Activated CD4-positive, alpha-beta T cell treated with anti-CD3 and anti-CD28 coated beads for 36 hours (primary cell): ENCODE results near the gene GRAMD4. TPM values are rescaled to one million over a fixed set of nuclear protein-coding genes. Genes with fewer than 3 reads are reported as not detected.
A peak's percentile ranks its signal among the peaks of the same experiment; 100 is the strongest.

ENCODE experiments used
- ATAC-seq: fragments of 200-7000 bp; cut with Tn5 transposase; one replicate; pipeline ENCODE4 v1.10.0; 2021; ENCODE audit warnings: mild to moderate bottlenecking, moderate library complexity
- CTCF ChIA-PET: fragments of 350-600 bp; sonication (Branson Sonifier 250); formaldehyde crosslinking; loops from one replicate; lab custom pipeline; 2021; ENCODE audit warnings: antibody characterized with exemption; lab: Charles Lee
- POLR2A ChIA-PET: fragments of 350-600 bp; sonication (Branson Sonifier 250); formaldehyde crosslinking; loops from one replicate; lab custom pipeline; 2021; ENCODE audit warnings: antibody characterized with exemption, inconsistent platforms; lab: Charles Lee
- DNase-seq: peaks from one replicate; pipeline ENCODE4 v3.0.0-alpha.2; 2020
- H3K27ac Mint-ChIP-seq: one replicate; pipeline ENCODE4 v1.8.0; 2021; ENCODE audit warnings: mixed read lengths
- H3K27me3 Mint-ChIP-seq: one replicate; pipeline ENCODE4 v1.8.0; 2021; ENCODE audit warnings: mixed read lengths
- H3K36me3 Mint-ChIP-seq: one replicate; pipeline ENCODE4 v1.8.0; 2021; ENCODE audit warnings: low read depth, mixed read lengths
- H3K4me1 Mint-ChIP-seq: one replicate; pipeline ENCODE4 v1.8.0; 2021; ENCODE audit warnings: mixed read lengths
- H3K4me3 Mint-ChIP-seq: one replicate; pipeline ENCODE4 v1.8.0; 2021; ENCODE audit warnings: mild to moderate bottlenecking, moderate library complexity, mixed read lengths
- H3K9me3 Mint-ChIP-seq: one replicate; pipeline ENCODE4 v1.8.0; 2021; ENCODE audit warnings: low read depth, mixed read lengths
- intact Hi-C, 2 experiments: fragments of 100-400 bp; cut with DNase I in 1 of 2; cut with micrococcal nuclease in 1 of 2; formaldehyde crosslinking; loops; one replicate each; pipeline versions ENCODE4 v1.14.2 to v1.15.1; 2022 to 2024; cut with DNase I, micrococcal nuclease
- total RNA-seq, 2 experiments: library from RNA; stranded (reverse); gene quantifications; one replicate each; pipeline ENCODE4 v1.2.3, GENCODE V29; 2021

GRAMD4 gene
- total RNA-seq, 2 experiments from 2014 or later: 25.7 to 40.7 TPM

DNA sequence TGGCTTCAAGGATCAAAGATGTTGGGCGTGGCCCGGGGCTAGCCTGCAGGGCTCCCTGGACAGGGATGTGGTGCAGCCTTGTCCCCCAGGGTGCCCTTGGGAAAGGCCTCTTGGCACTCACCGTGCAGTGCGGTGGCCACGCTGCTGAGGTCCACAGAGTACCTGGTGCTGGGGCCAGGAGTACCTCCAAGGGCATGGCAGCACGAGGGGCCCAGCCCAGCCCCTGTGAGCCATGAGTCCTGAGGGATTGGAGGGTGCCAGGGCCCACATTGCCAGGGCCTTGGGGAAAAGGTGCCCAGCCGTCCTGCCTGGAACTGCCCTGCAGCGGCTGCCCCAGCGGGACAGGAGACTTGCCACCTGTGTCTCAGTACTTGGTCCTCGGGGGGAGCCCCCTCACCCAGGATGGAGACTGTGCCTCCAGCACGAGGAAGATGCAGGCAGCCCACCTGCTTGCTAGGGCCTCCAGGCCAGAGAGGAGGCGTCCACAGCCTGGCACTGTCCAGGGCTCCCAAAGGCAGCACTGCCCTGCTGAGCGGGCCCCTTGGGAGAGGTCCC lies 44.2 kb downstream of the GRAMD4 start:
- ChIA-PET CTCF (no interaction called here), POLR2A (no interaction called here)
- Mint-ChIP-seq H3K9me3 (no peaks in the 10 kb centered on the region), H3K27ac (no peak overlapping the region), H3K4me3 (no peak overlapping the region), H3K4me1 (peaks cover 21% of the 10 kb centered on the region), H3K27me3 (no peaks in the 10 kb centered on the region), H3K36me3 (no peaks in the 10 kb centered on the region)
- ATAC-seq (no peak), DNase-seq (no peak)
- intact Hi-C loops: no loop called here

DNA sequence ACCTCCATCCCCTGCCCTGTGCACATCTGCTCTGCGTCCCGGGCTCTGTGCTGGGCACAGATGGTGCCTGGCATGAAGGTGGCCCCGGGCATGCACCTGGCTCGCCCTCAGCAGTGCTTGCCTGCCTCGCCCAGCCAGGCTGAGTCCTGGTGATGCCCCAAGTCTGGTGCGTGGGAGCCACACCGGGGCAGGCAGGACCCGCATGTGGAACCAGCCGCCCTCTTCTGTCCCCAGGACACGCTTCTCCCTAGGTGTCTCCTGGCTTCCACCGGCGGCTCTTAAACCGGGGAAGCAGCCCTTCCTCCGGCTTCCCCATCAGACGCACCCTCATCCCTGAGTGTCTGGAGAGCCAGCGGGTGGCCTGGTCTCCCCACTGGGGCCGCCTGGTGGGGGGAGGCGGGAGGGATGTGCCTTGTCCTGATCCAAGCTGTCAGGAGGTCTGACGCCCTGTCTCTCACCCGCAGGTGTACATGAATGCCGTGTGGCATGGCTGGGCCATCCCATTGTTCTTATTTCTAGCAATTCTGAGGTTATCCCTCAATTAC lies 45.0 kb downstream of the GRAMD4 start:
- ChIA-PET CTCF (no interaction called here), POLR2A (no interaction called here)
- no peaks in the 10 kb centered on the region for H3K36me3 Mint-ChIP-seq
- peaks cover 17% of the 10 kb centered on the region for H3K4me1 Mint-ChIP-seq
- no peak for DNase-seq
- ATAC-seq: no peak
- no peak overlapping the region for H3K4me3 Mint-ChIP-seq
- intact Hi-C loops: no loop called here
- H3K9me3 Mint-ChIP-seq: no peaks in the 10 kb centered on the region
- H3K27me3 Mint-ChIP-seq: no peaks in the 10 kb centered on the region
- no peak overlapping the region for H3K27ac Mint-ChIP-seq

DNA sequence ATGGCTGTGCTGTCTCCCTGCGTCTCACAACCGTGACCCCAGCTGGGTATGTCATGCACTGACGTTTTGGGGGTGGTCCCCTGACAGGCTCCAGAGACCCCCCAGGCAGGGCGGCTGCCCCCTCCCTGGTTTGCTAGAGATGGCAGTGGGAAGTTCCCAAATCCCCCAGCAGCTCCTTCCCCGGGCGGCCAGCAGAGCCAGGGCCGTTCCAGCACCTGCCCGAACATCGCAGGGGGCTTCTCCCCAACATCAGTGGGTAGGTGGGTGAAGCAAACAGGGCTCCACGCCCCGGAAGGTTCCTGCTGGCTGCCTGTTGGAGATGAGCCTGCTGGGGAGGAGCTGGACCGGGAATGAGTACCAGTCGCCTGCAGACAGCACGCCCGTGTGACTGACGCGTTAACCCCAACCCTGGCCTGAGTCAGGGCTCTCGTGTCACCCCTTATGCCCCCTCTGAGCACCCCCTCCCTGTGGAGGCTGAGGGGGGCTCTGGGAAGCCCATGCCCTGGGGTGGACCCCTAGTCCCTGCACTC lies 45.6 kb downstream of the GRAMD4 start:
- H3K9me3 Mint-ChIP-seq: no peaks in the 10 kb centered on the region
- H3K27ac Mint-ChIP-seq: no peak overlapping the region
- H3K27me3 Mint-ChIP-seq: no peaks in the 10 kb centered on the region
- H3K4me3 Mint-ChIP-seq: no peak overlapping the region
- ChIA-PET POLR2A (no interaction called here), CTCF (no interaction called here)
- intact Hi-C loops: no loop called here
- H3K36me3 Mint-ChIP-seq: no peaks in the 10 kb centered on the region
- ATAC-seq (no peak), DNase-seq (no peak)
- peaks cover 11% of the 10 kb centered on the region for H3K4me1 Mint-ChIP-seq

DNA sequence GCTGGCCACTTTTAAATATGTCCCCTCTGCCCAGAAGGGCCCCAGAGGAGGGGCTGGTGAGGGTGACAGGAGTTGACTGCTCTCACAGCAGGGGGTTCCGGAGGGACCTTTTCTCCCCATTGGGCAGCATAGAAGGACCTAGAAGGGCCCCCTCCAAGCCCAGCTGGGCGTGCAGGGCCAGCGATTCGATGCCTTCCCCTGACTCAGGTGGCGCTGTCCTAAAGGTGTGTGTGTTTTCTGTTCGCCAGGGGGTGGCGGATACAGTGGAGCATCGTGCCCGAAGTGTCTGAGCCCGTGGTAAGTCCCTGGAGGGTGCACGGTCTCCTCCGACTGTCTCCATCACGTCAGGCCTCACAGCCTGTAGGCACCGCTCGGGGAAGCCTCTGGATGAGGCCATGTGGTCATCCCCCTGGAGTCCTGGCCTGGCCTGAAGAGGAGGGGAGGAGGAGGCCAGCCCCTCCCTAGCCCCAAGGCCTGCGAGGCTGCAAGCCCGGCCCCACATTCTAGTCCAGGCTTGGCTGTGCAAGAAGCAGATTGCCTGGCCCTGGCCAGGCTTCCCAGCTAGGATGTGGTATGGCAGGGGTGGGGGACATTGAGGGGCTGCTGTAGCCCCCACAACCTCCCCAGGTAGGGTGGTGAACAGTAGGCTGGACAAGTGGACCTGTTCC lies 46.5 kb downstream of the GRAMD4 start:
- ATAC-seq: no peak
- POLR2A ChIA-PET: no interaction called here
- no peak overlapping the region for H3K27ac Mint-ChIP-seq
- H3K9me3 Mint-ChIP-seq: no peaks in the 10 kb centered on the region
- H3K27me3 Mint-ChIP-seq: no peaks in the 10 kb centered on the region
- CTCF ChIA-PET: no interaction called here
- peaks cover 2% of the 10 kb centered on the region for H3K4me1 Mint-ChIP-seq
- DNase-seq: no peak
- H3K4me3 Mint-ChIP-seq: no peak overlapping the region
- intact Hi-C loops: no loop called here
- no peaks in the 10 kb centered on the region for H3K36me3 Mint-ChIP-seq

DNA sequence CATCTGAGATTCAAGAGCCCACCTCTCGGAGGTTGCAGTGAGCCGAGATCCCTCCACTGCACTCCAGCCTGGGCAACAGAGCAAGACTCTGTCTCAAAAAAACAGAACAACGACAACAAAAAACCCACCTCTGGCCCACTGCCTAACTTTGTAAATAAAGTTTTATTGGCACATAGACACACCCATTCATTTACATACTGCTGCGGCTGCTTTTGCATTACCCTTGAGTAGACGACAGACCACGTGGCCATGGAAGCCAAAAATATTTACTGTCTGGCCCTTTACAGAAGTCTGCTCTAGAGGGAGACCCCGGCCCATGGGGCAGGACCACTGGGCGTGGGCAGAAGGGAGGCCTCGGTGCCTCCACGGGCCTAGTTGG lies 47.0 kb downstream of the GRAMD4 start:
- POLR2A ChIA-PET: no interaction called here
- DNase-seq: no peak
- Mint-ChIP-seq H3K27ac (peak overlapping the region; percentile 19), H3K4me1 (peaks cover under 1% of the 10 kb centered on the region), H3K9me3 (no peaks in the 10 kb centered on the region), H3K27me3 (no peaks in the 10 kb centered on the region), H3K4me3 (no peak overlapping the region), H3K36me3 (no peaks in the 10 kb centered on the region)
- CTCF ChIA-PET: no interaction called here
- ATAC-seq: no peak
- intact Hi-C loops: no loop called here

DNA sequence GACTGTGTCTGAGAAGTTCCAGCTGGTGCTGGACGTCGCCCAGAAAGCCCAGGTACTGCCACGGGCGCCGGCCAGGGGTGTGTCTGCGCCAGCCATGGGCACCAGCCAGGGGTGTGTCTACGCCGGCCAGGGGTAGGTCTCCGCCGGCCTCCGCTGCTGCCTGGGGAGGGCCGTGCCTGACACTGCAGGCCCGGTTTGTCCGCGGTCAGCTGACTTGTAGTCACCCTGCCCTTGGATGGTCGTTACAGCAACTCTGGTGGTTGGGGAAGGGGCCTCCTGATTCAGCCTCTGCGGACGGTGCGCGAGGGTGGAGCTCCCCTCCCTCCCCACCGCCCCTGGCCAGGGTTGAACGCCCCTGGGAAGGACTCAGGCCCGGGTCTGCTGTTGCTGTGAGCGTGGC lies 47.9 kb downstream of the GRAMD4 start:
- no peaks in the 10 kb centered on the region for H3K9me3 Mint-ChIP-seq

DNA sequence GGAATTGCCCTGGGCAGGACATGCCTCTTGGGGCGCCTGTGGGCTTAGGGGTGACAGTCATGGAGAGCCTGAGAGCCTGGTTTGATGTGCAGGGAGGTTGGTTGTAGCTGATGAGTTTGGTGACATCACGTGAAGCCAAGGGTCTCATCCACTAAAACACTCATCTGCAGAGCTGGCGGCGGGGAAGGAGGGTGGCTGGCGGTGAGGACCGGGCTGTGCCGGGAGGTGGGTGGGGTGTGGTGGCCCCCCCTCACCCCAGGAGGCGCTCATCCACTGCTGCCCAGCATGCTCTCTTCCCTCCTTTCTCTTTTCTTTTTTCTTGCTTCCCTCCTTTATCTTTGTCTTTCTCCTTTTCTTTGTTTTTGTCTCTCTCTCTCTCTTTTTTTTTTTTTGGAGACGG lies 49.0 kb downstream of the GRAMD4 start:
- Mint-ChIP-seq H3K27me3 (no peaks in the 10 kb centered on the region), H3K27ac (no peak overlapping the region), H3K4me3 (no peak overlapping the region), H3K36me3 (peaks cover 4% of the 10 kb centered on the region), H3K4me1 (peaks cover 20% of the 10 kb centered on the region), H3K9me3 (no peaks in the 10 kb centered on the region)
- ChIA-PET CTCF (no interaction called here), POLR2A (no interaction called here)
- ATAC-seq: no peak
- intact Hi-C loops: no loop called here
- no peak for DNase-seq

More for the DNA sequence above, 47.9 kb downstream of the GRAMD4 start:
- Mint-ChIP-seq H3K27ac (no peak overlapping the region), H3K27me3 (no peaks in the 10 kb centered on the region), H3K4me3 (no peak overlapping the region), H3K36me3 (no peaks in the 10 kb centered on the region), H3K4me1 (peaks cover 9% of the 10 kb centered on the region)
- ChIA-PET CTCF (no interaction called here), POLR2A (no interaction called here)
- ATAC-seq (no peak), DNase-seq (no peak)
- intact Hi-C loops: no loop called here

DNA sequence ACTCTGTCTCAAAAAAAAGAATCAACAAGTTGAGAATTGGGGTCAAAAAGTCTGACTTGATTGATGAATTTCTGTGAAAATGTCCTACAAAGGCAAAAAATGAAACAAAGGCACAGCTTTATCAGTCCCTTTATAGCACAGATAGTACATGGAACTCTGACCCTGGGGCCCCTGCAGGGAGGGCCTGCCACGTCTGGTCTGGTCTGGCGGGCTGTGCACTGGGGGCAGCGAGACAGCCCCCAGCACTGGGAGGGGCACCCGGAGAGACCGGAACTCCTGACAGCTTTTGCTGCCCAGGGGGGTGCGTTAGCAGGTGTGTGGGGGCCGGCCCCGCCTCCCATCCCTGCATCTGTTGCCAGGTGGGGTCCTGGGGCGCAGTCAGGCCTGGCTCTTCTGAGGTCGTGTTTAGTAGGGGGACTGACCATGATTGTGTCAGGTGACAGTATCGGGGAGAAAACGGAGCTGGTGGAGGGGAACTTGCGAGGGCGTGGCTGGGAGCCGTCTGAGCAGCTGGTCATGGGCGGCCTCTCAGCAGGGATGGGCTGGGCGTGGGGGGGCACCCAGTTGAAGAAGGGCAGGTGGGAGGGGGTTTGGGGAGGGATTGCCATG lies 51.7 kb downstream of the GRAMD4 start:
- H3K36me3 Mint-ChIP-seq: peaks cover 15% of the 10 kb centered on the region

DNA sequence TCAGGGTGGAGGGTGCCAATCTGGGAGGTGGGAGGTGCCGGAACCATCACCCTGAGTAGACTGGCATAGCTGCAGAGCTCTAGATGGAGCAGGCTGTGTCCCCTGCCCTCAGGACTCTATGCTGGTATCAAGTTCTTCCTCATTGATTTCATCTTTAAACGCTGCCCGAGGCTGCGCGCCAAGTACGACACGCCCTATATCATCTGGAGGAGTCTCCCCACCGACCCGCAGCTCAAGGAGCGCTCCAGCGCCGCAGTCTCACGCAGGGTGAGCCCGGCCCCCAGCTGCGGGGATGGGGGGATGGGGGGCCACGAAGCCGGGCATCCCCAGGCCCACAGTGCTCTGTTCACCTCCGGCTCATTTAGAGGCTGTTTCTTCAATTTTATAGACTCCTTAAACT lies 52.5 kb downstream of the GRAMD4 start:
- Mint-ChIP-seq H3K9me3 (no peaks in the 10 kb centered on the region), H3K4me3 (no peak overlapping the region), H3K27ac (peak overlapping the region; percentile 96), H3K4me1 (peaks cover 43% of the 10 kb centered on the region), H3K36me3 (peaks cover 19% of the 10 kb centered on the region), H3K27me3 (no peaks in the 10 kb centered on the region)
- DNase-seq: no peak
- no peak for ATAC-seq
- ChIA-PET CTCF (no interaction called here), POLR2A (no interaction called here)
- intact Hi-C loops: loop anchor here in 1 of 2 experiments (5.0 kb wide), 1 partner anchor 635 kb away; no protein-coding TSS in a partner anchor

More for the DNA sequence above, 51.7 kb downstream of the GRAMD4 start:
- Mint-ChIP-seq H3K4me1 (peaks cover 39% of the 10 kb centered on the region), H3K4me3 (no peak overlapping the region), H3K27ac (no peak overlapping the region), H3K9me3 (no peaks in the 10 kb centered on the region), H3K27me3 (no peaks in the 10 kb centered on the region)
- ChIA-PET POLR2A (no interaction called here), CTCF (interaction anchor here (0.7 to 1.7 kb wide), 4 partner anchors 11 to 109 kb away, joined by 3 to 5 read pairs (median 4); no protein-coding TSS in a partner anchor)
- DNase-seq (no peak), ATAC-seq (no peak)
- intact Hi-C loops: loop anchor here in 1 of 2 experiments (5.0 kb wide), 1 partner anchor 635 kb away; no protein-coding TSS in a partner anchor

DNA sequence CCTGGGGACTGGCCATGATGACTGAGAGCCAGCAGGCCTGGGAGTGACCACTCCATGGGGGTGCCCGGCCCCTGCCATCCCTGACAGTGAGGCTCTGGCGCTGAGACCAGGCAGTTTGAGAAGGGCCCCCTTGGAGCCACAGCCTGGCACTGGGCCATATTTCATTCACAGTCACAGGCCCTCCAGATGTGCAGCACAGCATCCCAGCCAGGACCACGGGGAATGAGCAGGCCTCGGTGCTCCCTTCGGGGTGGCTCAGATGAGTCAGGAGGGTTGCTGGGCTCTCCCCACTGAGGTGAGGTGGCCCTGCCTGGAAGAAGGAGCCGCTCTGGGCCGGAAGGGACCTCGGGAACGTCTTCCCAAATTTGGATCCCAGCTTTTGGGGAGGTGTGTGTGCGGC lies 53.0 kb downstream of the GRAMD4 start:
- DNase-seq (peak; percentile 55), ATAC-seq (no peak)
- Mint-ChIP-seq H3K36me3 (peaks cover 22% of the 10 kb centered on the region), H3K9me3 (no peaks in the 10 kb centered on the region), H3K4me3 (peak overlapping the region; percentile 85), H3K27ac (peak overlapping the region; percentile 96), H3K27me3 (no peaks in the 10 kb centered on the region), H3K4me1 (peaks cover 46% of the 10 kb centered on the region)
- CTCF ChIA-PET: no interaction called here
- intact Hi-C loops: loop anchor here in 1 of 2 experiments (5.0 kb wide), 1 partner anchor 636 kb away; no protein-coding TSS in a partner anchor
- POLR2A ChIA-PET: no interaction called here

DNA sequence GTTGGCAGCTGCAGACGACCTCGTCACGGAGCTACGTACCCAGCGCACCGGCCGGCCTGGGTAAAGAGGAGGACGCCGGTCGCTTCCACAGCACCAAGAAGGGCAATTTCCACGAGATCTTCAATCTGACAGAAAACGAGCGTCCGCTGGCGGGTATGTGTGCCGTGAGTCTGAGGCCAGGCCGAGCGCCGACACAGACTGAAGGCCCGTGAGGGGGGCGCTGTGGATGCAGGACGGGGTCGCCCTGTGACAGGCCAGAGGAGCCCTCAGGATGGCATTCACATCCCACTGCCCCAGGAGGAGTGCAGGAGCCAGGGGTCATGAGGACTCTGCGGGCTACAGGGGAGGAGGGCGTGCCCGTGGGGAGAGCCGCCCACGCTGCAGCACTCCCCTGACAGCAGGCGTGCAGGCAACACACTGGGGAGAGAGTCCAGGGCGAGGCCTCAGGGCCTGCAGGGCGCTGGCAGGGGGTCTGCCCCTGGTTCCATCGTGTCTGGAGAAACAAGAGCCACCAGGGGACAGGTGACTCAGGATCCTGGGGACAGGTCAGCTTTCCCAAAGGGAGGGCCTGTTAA lies 53.6 kb downstream of the GRAMD4 start:
- intact Hi-C loops: loop anchor here (1.0 to 5.0 kb wide), 15 partner anchors 12 to 636 kb away; partner anchors contain the start of genes CDPF1 (in 1 of the 2), CERK (in 1 of the 2), TBC1D22A (in 1 of the 2) and TRMU (in 1 of the 2)
- Mint-ChIP-seq H3K4me3 (peak overlapping the region; percentile 85), H3K27ac (peak overlapping the region; percentile 96), H3K4me1 (peaks cover 49% of the 10 kb centered on the region), H3K36me3 (peaks cover 22% of the 10 kb centered on the region), H3K27me3 (no peaks in the 10 kb centered on the region), H3K9me3 (no peaks in the 10 kb centered on the region)
- DNase-seq (peak; percentile 61), ATAC-seq (peak; percentile 20)
- POLR2A ChIA-PET: no interaction called here
- CTCF ChIA-PET: no interaction called here
